ENCODE results near the gene HAUS3.
"Not testable (repeated sequence)": the region's sequence is repeated elsewhere in the genome, so short reads cannot be mapped to it uniquely, and the experiment has no call there.

The HAUS3 gene

GRCh38 chr4:2231082-2231481, 10.8 kb downstream of the HAUS3 start:
- in situ Hi-C loops (cut with MboI; ENCODE audit: low sequenced_read_pairs) = no loop called here

GRCh38 chr4:2226261-2226660, 15.7 kb downstream of the HAUS3 start:
- in situ Hi-C loops (cut with MboI; ENCODE audit: low sequenced_read_pairs) = no loop called here

- in situ Hi-C loops (cut with MboI; ENCODE audit: low sequenced_read_pairs) = no loop called here
Measured at GRCh38 chr4:2222838-2223237, 19.1 kb downstream of the HAUS3 start.

GRCh38 chr4:2221378-2221777, 20.5 kb downstream of the HAUS3 start:
- in situ Hi-C loops (cut with MboI; ENCODE audit: low sequenced_read_pairs) = not testable (repeated sequence)

GRCh38 chr4:2220016-2220630, 21.8 kb downstream of the HAUS3 start:
- in situ Hi-C loops (cut with MboI; ENCODE audit: low sequenced_read_pairs) = no loop called here

- in situ Hi-C loops (cut with MboI; ENCODE audit: low sequenced_read_pairs) = no loop called here
Measured at GRCh38 chr4:2219233-2219760, 22.6 kb downstream of the HAUS3 start.

- in situ Hi-C loops (cut with MboI; ENCODE audit: low sequenced_read_pairs) = no loop called here
Measured at GRCh38 chr4:2218436-2218835, 23.5 kb downstream of the HAUS3 start.

GRCh38 chr4:2217726-2218125, 24.2 kb downstream of the HAUS3 start:
- in situ Hi-C loops (cut with MboI; ENCODE audit: low sequenced_read_pairs) = no loop called here

GRCh38 chr4:2212831-2213230, 29.1 kb downstream of the HAUS3 start:
- in situ Hi-C loops (cut with MboI; ENCODE audit: low sequenced_read_pairs) = no loop called here

GRCh38 chr4:2202789-2203188, 39.1 kb downstream of the HAUS3 start:
- in situ Hi-C loops (cut with MboI; ENCODE audit: low sequenced_read_pairs) = not testable (repeated sequence)

GRCh38 chr4:2194496-2194895, 47.4 kb downstream of the HAUS3 start:
- in situ Hi-C loops (cut with MboI; ENCODE audit: low sequenced_read_pairs) = no loop called here

GRCh38 chr4:2193326-2193725, 48.6 kb downstream of the HAUS3 start:
- in situ Hi-C loops (cut with MboI; ENCODE audit: low sequenced_read_pairs) = no loop called here

- in situ Hi-C loops (cut with MboI; ENCODE audit: low sequenced_read_pairs) = no loop called here
Measured at GRCh38 chr4:2186865-2187172, 55.1 kb downstream of the HAUS3 start.

- in situ Hi-C loops (cut with MboI; ENCODE audit: low sequenced_read_pairs) = no loop called here
Measured at GRCh38 chr4:2186133-2186864, 55.6 kb downstream of the HAUS3 start.

- in situ Hi-C loops (cut with MboI; ENCODE audit: low sequenced_read_pairs) = no loop called here
Measured at GRCh38 chr4:2183394-2183793, 58.5 kb downstream of the HAUS3 start.

GRCh38 chr4:2182994-2183393, 58.9 kb downstream of the HAUS3 start:
- in situ Hi-C loops (cut with MboI; ENCODE audit: low sequenced_read_pairs) = no loop called here

- in situ Hi-C loops (cut with MboI; ENCODE audit: low sequenced_read_pairs) = no loop called here
Measured at GRCh38 chr4:2180410-2180809, 61.5 kb downstream of the HAUS3 start.

- in situ Hi-C loops (cut with MboI; ENCODE audit: low sequenced_read_pairs) = no loop called here
Measured at GRCh38 chr4:2179717-2180116, 62.2 kb downstream of the HAUS3 start.

- in situ Hi-C loops (cut with MboI; ENCODE audit: low sequenced_read_pairs) = no loop called here
Measured at GRCh38 chr4:2178986-2179385, 62.9 kb downstream of the HAUS3 start.

Measured in HL-60/S4 treated with phorbol 12-myristate 13-acetate at 8.2 ng/mL for 4 days and 3 days (cell line).